GM18951 (cell line): ENCODE measurements around the gene PNISR.
"Not testable (repeated sequence)": the region's sequence is repeated elsewhere in the genome, so short reads cannot be mapped to it uniquely, and the experiment has no call there.

Experiments
- POLR2A ChIP-seq: IDR thresholded peaks from 4 replicates; pipeline ENCODE4 v1.6.1; 2011; ENCODE audit warnings: mild to moderate bottlenecking; ENCODE audit not compliant: insufficient read length, insufficient read depth; ENCODE audit errors: extremely low read depth
- in situ Hi-C: fragments of 300-500 bp; cut with MboI; formaldehyde crosslinking; loops from one replicate; pipeline ENCODE4 v1.12.0; 2022; ENCODE audit warnings: low sequenced_read_pairs, mixed read lengths, inconsistent platforms; ENCODE audit not compliant: unreplicated experiment

The PNISR gene

GRCh38 chr6:99424761-99425646, at the start of gene PNISR:
TSS of gene PNISR (minus strand) at chr6:99425308. CDS start at chr6:99414659, 10,649 bp downstream.
- TF ChIP-seq POLR2A, result peak; percentile 72
- in situ Hi-C loops, result no loop called here

DNA sequence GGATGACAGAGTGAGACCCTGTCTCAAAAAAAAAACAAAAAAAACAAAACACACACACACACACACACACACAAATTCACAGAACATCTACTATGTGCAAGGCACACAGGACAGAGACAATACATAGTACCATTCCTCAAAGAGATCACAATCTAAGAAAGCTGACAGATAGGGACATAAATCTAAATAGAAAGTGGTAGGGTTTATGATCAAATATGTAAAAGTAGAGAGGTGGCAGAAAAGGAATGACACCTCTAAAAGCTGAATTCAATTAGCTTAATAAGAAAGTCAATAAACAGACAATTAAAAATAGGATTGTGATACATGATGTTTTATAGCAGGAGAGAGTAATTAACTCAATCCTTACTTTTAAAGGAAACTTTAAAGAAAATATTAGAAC, 48.6 kb upstream of the PNISR start:
- in situ Hi-C loops, result no loop called here
- TF ChIP-seq POLR2A, result no peak

- TF ChIP-seq POLR2A, result no peak
- in situ Hi-C loops, result no loop called here
These were observed 46.5 kb upstream of the PNISR start for GRCh38 chr6:99471638-99472037.

GRCh38 chr6:99467509-99468106, 42.5 kb upstream of the PNISR start:
- no peak for TF ChIP-seq POLR2A
- in situ Hi-C loops, result no loop called here

DNA sequence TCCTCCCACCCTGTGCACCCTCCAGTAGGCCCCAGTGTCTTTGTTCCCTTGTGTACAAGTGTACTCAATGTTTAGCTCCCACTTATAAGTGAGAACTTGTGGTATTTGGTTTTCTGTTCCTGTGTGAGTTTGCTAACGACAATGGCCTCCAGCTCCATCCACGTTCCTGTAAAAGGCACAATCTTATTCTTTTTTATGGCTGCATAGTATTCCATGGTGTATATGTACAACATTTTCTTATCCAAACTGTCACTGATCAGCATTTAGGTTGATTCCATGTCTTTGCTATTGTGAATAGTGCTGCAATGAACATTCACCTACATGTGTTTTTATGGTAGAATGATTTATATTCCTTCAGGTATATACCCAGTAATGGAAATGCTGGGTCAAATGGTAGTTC, 34.0 kb upstream of the PNISR start:
- in situ Hi-C loops, result not testable (repeated sequence)

- no peak for TF ChIP-seq POLR2A
- in situ Hi-C loops, result no loop called here
These were observed 33.2 kb upstream of the PNISR start for GRCh38 chr6:99458319-99458718.

GRCh38 chr6:99446076-99446475, 21.0 kb upstream of the PNISR start:
- in situ Hi-C loops, result no loop called here
- no peak for TF ChIP-seq POLR2A

GRCh38 chr6:99434702-99435530, 9.8 kb upstream of the PNISR start:
- no peak for TF ChIP-seq POLR2A
- in situ Hi-C loops, result no loop called here

- in situ Hi-C loops, result no loop called here
- TF ChIP-seq POLR2A, result no peak
These were observed 7.8 kb upstream of the PNISR start for GRCh38 chr6:99432877-99433276.

- no peak for TF ChIP-seq POLR2A
- in situ Hi-C loops, result no loop called here
These were observed 6.8 kb upstream of the PNISR start for GRCh38 chr6:99431901-99432300.

- TF ChIP-seq POLR2A, result no peak
- in situ Hi-C loops, result no loop called here
These were observed 2.9 kb upstream of the PNISR start for GRCh38 chr6:99427988-99428387.

DNA sequence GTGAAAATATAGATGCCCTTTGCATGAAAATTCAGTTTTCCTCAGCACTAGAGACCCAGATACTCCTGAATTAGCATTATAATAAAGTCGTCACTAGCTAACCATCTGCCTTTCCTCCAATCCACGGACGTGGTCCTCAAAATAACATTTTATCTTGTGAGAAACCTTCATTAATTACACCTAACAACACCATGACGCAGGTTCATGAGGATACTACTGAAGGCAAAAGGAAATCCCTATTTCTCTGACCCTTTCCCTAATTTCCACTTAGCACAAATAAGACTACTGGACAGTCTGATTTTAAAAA, 1.3 kb upstream of the PNISR start:
- no peak for TF ChIP-seq POLR2A
- in situ Hi-C loops, result no loop called here

GRCh38 chr6:99425647-99426450, 741 bp upstream of the PNISR start:
- in situ Hi-C loops, result no loop called here
- peak; percentile 43 for TF ChIP-seq POLR2A
